CD4-positive, alpha-beta T cell treated with Interleukin-17A for 4 hours (primary cell): Measurements from ENCODE around the gene KATNAL2.
A peak's percentile ranks its signal among the peaks of the same experiment; 100 is the strongest.

Experiments
- DNase-seq: peaks from one replicate; pipeline ENCODE4 v3.0.0-alpha.2; 2020; ENCODE audit warnings: mixed read lengths

Gene KATNAL2

GRCh38 chr18:46917108-46917802, at the start of gene KATNAL2, which contains the start of gene PIAS2:
KATNAL2 (plus strand) TSS chr18:46917602; CDS start chr18:46946873, 29,271 bp downstream.
PIAS2 (minus strand) TSS chr18:46917507; CDS start chr18:46917345, 162 bp downstream.
- peak; percentile 86 for DNase-seq

- DNase-seq: no peak
Observed at GRCh38 chr18:46868169-46868921, 49.1 kb upstream of the KATNAL2 start.

- no peak for DNase-seq
Observed at GRCh38 chr18:46877329-46877987, 39.9 kb upstream of the KATNAL2 start.

GRCh38 chr18:46883180-46883579, 34.2 kb upstream of the KATNAL2 start:
- DNase-seq: no peak

GRCh38 chr18:46886893-46887292, 30.5 kb upstream of the KATNAL2 start:
- DNase-seq: no peak

GRCh38 chr18:46888965-46889364, 28.4 kb upstream of the KATNAL2 start:
- DNase-seq: no peak

GRCh38 chr18:46891742-46892214, 25.6 kb upstream of the KATNAL2 start:
- no peak for DNase-seq

- DNase-seq: no peak
Observed at GRCh38 chr18:46892842-46893241, 24.6 kb upstream of the KATNAL2 start.

- no peak for DNase-seq
Observed at GRCh38 chr18:46893360-46893759, 24.0 kb upstream of the KATNAL2 start.

- DNase-seq: no peak
Observed at GRCh38 chr18:46894124-46894523, 23.3 kb upstream of the KATNAL2 start.

GRCh38 chr18:46899274-46899948, 18.0 kb upstream of the KATNAL2 start:
- no peak for DNase-seq

- no peak for DNase-seq
Observed at GRCh38 chr18:46903406-46903805, 14.0 kb upstream of the KATNAL2 start.

GRCh38 chr18:46909497-46909896, 7.9 kb upstream of the KATNAL2 start:
- DNase-seq: no peak

GRCh38 chr18:46910856-46911255, 6.5 kb upstream of the KATNAL2 start:
- DNase-seq: no peak

GRCh38 chr18:46915800-46916550, 1.4 kb upstream of the KATNAL2 start:
- no peak for DNase-seq

- peak; percentile 52 for DNase-seq
Observed at GRCh38 chr18:46916551-46917107, 773 bp upstream of the KATNAL2 start.

- peak; percentile 7 for DNase-seq
Observed at GRCh38 chr18:46917803-46918600, 600 bp downstream of the KATNAL2 start.

GRCh38 chr18:46920067-46920466, 2.7 kb downstream of the KATNAL2 start:
- no peak for DNase-seq

GRCh38 chr18:46920653-46921052, 3.3 kb downstream of the KATNAL2 start:
- no peak for DNase-seq

- no peak for DNase-seq
Observed at GRCh38 chr18:46939337-46939963, 22.0 kb downstream of the KATNAL2 start.
